ENCODE measurements around the gene CLEC11A.

DNA sequence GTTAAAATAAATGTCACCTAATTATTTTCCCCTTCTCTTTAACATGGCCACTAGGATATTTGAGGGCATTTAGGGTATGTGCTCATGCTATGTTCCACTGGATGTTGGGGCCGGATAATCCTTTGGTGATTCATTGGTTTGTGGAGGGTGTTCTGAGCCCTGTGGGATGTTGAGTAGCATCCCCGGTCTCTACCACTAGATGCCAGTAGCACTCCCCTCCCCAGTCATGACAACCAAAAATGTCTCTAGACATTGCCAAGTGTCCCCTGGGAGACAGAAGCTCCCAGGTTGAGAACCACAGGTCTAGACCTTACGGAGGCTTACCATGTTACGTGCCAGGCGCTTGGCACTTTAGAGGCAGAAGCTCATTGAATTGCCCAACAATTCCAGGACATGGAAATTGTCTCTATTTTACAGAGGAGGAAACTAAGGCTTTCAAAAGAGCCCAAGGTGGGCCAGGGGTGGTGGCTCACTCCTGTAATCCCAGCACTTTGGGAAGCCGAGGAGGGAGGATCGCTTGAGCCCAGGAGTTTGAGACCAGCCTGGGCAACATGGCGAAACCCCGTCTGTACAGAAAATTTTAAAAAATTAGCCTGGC, 17.6 kb upstream of the CLEC11A start:
- TF ChIP-seq EZH2 (IDR thresholded peaks at IDR 0.05; ENCODE audit: insufficient read depth, poor library complexity, severe bottlenecking) (no peak), EZH2phosphoT487 (IDR thresholded peaks at IDR 0.05; ENCODE audit: insufficient read depth, low read depth) (no peak)

Data from GM23248 (cell line).